Retina (tissue), 1 donor: ENCODE measurements around the gene CBLL1.

ENCODE experiments used
- DNase-seq: peaks from one replicate; pipeline ENCODE4 v3.0.0-alpha.2; 2016

Gene CBLL1, protein sequence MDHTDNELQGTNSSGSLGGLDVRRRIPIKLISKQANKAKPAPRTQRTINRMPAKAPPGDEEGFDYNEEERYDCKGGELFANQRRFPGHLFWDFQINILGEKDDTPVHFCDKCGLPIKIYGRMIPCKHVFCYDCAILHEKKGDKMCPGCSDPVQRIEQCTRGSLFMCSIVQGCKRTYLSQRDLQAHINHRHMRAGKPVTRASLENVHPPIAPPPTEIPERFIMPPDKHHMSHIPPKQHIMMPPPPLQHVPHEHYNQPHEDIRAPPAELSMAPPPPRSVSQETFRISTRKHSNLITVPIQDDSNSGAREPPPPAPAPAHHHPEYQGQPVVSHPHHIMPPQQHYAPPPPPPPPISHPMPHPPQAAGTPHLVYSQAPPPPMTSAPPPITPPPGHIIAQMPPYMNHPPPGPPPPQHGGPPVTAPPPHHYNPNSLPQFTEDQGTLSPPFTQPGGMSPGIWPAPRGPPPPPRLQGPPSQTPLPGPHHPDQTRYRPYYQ

DNA sequence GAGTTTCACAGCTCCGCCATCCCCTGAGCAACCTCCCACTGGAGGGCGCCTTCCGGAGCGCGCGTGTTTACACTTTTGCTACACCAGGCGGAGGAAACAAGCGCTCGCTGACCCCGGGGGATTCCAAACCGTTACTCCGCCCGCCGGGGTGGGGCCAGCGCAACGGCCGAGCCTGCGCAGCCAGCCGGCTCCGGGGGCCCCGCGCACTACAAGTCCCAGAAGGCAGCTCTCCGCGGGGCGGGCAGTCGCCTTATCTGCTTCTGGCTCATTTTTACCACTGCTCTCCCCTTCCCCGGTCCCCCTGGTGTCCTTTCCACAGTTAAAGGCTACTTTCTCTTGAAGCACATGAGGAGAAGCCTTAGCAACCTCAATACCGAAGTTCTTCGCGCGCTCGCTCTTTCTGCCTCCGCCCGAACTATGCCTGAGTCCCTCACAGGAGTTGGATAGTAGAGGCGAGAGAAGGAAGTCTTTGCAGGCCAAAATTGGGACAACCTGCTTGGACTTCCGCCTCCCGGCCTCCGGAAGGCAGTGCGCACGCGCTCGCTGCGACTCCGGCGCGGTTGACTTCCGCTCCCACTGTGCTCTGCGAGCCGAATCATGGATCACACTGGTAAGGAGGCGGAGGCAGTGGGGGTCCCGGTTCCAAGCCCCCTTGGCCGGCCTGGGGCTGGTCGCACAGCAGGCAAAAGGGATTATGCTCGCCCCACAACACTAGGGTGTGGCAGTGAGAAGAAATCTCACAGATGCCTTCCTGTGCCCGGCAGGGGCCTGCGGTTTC lies at the start of gene CBLL1:
Gene CBLL1 (plus strand): TSS at position 576 of the 778 bp plus-strand sequence. CDS start 22 bp downstream, at position 598.
- peak; percentile 99 for DNase-seq

DNA sequence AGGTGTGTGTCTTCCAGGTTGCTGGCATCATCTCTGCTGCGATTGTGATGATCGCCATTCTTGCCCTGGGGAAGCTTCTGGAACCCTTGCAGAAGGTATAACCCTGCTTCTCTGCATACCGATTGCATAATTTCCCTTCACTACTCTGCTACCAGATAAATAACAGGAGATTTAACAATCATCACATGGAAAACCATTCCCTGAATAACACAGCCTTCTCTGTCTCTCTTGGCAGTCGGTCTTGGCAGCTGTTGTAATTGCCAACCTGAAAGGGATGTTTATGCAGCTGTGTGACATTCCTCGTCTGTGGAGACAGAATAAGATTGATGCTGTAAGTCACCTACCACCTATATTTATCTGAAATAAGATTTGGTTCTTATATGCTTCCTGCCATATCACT lies 49.6 kb upstream of the CBLL1 start:
- no peak for DNase-seq

DNA sequence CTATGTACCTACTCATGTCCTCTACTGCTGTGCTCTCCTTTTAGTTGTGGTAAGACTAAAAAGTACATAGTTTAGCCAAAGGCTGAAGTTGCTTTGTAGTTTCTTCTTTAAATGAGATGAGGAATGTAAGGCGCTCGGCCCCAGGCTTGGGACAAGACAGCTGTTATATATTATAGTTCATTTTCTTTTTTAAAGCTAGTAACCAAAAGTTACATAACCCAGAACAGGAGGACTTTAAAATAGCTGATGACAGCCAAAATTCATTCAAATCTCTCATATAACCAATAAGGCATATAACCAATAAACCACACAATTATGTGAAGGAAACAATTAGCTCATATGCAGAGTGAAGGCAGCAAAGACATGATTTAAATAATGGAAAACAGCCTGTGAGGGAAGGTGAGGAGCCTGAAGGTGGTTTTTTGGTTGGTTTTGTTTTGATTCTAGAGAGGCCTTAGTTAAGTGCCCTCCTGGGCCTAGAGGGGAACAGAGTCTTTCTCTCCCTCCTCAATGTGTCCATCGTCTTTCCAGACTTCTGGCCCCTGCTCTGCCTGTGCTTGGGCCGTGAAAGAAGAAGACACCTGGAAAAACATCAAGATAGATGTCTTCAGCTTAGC lies 47.5 kb upstream of the CBLL1 start:
- DNase-seq: no peak

DNA sequence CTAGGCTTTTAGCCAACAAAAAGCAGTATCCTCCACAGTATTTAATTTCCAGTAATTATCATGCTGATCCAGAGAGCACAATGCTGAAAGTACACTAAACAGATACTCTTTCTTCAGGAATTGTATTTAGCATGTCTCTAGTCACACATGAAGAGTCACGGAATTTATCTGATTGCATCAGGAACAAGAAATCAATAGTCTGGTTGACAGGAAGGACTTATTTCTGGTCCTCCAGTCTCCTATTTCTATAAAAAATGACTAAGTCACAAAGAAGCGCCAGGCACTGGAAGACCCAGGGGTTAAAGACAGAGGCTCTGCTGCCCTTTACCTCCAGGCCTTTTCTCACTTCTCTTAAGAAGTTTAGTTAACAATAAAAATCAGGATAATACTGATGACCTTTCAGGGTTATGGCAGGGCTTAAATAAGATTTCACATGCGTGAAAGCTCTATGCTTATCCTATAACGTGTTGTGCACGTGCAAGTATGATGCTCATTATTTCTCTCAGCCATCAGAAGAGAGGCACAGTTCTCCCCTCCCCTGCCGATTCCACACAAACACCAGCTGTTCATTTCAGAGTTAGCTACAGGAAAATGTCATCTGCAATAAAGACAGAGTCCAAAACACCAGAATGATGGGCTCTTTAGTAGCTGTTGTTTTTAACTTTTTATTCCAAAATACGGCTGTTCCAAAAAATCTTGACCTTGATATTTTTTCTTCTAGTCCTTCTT lies 46.5 kb upstream of the CBLL1 start:
- peak; percentile 35 for DNase-seq

DNA sequence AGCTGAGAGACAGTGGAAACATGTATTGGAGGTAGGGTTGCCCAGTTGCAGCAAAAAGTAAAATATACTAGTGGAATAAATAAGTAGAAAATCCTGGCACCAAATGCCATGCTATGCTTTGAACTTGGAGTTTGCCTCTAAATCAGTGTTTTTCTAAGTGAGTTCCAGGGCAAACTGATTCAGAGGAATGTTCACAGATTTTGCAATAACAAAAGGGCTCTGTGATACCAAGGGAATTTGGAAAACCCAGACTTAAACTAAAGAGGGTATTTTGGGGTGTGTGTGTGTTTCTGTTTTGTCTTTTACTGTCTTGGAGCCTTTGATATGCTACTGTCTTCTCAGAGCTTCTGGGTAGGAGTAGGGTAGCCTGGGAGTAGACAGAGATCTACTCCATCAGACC lies 43.4 kb upstream of the CBLL1 start:
- DNase-seq: no peak

DNA sequence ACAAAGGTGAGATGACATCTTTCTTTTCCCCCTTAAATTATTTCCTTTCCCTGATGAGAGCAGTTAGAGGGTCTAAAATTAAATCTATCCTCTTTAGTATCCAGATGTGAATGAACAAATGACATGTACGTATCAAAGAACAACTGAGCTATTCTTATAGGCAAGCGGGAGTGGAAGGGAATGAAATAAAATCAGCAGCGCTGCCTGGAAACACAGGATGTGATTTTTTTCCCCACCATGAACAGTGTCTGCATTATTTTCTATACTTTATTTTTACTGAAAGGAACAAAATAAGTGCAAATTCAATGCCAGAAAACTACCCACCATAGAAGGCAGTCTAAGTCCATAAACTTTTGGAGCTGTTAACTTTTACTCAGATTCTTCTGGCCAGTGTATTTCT lies 42.8 kb upstream of the CBLL1 start:
- no peak for DNase-seq

DNA sequence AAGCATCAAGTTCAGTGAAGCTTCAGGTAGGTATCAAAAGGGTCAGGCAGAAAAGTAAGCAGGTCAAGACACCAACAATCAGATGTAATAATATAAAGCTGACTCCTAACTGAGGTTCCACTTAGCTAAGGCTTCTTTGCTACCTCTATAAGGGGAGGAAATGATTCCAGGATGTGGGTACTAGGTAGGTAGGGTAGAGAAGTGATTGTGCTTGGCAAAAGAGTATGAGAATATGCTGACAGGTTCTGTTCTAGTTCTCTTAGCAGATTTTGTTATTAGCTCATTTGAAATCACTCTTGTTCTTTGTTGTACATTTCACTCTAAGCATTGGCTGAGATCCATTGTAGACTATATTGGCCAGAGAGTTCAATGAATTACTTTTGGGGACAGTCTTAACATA lies 40.7 kb upstream of the CBLL1 start:
- no peak for DNase-seq

DNA sequence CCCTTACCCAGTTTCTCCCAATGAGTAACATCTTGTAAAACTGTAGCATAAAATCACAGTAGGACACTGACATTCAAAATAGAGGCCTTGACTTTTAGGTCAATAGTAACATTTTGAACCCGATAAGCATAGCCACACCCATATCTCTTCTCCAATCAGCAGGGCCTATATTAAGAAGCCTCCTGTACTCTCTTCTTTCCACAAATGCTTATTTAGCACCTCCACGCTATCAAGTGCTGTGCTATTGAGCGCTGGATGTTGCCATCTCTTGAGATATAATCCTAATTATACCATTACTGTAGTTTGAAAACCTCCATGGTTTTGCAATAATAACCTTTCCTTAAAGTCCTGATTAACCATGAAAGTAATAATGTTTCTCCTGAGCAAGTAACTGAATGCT lies 40.1 kb upstream of the CBLL1 start:
- no peak for DNase-seq

DNA sequence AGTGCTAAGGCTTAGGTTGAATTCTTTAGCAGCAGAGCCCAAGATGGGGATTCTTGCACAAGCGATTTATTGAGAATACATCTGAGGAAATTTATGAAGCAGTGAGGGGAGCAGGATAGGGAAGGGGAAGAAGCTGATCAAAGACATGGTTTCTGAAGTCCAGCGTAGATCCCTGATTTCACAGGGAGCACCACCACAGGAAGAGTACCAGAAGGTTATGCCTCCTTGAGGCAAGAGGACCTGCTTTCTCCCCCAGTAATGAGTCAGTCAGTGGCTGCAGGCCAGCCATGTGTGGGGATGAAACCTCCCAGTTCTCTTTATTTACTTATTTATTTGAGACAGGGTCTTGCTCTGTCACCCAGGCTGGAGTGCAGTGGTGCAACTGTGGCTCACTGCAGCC lies 35.0 kb upstream of the CBLL1 start:
- DNase-seq: no peak

DNA sequence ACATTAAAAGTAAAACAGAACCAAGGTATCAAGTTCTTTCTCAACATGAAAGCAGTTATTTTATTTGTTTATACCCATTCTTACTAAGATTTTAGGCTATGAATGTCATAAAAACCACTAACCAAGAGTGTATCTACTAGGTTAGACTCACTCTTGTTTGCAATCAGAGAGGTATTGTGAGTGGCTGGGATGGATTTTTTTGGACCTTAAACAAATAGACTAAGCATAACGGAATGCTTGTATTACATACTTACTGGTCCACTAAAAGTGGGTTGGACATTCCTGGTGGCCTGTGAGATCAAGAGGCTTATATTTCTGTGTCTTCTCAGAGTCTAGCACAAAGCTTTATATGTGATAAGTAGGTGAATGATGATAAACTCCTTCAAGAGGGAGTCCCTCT lies 32.6 kb upstream of the CBLL1 start:
- no peak for DNase-seq

DNA sequence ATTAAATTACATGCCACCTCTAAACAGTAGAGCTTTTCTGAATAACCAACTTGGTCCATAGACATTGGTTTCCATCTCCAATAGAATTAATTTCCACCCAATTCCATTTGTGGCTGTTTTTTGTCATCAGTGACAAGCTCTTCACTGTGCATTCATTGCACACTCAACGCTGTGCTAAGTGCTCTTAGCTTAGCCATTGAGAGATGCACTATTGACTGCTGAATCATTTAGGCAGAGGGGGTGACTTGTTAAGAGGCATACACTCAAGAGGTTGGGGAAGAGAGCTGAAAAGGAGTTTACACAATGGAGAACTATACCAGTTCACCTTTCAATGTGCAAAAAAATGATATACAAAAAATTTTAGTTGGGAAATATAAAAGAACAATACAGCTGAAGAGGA lies 31.9 kb upstream of the CBLL1 start:
- no peak for DNase-seq

DNA sequence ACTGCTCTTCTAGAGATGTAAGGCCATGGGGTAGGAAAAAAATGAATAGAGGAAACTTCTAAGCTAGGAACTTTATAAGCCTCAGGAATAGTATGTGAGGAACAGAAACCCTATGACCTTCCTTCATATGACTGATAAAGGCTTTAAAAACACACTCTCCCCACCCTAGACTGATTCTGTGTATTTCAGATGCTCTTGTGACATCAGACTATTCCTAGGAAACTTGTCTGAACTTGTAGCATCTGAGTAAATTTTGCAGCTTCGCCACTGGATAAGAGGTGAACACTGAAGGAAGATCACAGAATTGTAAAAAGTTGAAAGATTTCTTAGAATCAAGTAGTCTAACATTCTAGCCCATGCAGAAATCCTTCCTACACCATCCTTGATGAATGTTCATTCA lies 31.0 kb upstream of the CBLL1 start:
- no peak for DNase-seq

DNA sequence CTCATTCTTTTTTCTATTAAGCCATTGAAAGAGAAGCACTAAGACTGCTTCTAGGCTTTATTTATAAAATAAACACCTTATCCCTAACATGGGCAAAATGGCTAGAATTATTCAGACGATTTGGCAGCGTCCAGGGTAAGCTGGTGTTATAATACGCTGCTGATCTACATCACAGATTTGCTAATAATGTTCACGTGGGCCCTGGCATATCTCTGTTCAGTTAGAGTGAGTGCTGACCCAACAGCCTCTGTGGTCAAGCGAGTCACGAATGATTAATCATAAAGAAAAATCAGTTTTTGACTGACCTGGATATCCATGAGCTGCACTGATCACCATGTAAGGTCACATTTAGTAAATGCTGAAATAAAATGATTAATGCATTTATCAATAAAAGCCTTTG lies 28.4 kb upstream of the CBLL1 start:
- DNase-seq: no peak

DNA sequence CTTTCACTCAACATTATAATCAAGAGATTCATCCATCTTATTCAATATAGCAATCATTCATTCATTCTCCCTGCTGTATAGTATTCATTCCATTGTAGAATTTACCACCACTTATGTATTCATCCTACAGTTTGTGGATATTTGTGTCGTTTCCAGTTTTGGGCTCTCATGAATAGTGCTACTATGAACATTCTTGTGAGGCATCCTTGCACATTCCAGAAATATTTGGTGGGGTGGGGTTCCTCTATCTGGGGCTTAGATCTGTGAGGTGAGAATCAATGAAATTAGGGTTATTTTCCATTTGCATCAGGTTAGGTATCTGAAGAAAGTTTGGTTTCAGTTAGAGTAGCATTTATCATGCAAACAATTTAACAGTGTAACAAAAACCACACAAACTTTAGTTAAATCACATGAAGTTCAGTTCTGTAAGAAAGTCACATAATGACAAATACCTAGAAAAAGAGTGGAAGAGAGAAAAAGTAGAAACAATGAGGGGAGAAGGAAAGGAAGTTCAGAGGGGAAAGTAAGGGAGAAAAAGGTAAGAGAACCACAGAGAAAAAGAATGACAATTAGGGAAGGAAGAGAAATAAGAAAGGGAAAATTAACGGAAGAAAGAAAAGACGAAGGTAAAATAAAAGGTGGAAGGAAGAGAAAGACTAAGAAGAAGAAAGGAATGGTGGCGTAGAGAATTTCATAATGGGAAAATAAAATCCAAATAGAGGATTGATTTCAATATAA lies 25.3 kb upstream of the CBLL1 start:
- no peak for DNase-seq

DNA sequence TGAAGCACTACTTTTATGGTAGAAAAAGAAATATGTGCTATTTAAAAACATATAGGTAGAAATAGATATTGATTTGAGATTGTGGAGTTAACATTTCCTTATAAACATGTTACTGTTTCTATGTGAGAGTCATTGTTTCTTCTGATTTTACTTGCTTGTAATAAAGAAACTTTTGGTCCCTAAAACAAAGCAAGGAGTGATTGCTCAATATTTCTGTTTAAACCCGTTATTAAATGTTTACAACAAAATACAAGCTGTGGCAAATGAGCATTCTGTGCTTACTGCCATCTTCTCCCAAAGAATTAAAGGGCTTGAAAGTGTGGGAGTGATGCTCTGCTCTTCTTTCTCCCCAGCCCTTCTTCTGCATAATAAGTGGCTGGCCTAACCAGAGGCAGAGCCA lies 22.7 kb upstream of the CBLL1 start:
- DNase-seq: no peak

DNA sequence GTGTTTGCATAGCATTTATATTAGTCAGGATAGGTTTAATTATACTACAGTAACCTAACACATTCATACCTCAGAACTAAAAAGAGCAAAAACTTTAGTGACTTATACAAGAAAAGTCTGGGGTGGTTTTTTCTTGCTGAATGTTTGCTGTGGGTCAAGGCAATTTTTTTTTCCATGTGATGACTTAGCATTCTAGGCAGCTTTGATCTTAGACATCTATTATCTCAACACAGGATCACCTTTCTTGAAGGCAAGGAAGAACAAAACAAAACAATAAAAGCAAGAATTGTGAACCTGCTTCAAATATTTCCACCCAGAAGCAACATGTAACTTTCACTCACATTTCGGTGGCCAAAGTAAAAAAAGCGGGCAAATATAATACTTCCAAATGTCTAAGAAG lies 20.7 kb upstream of the CBLL1 start:
- no peak for DNase-seq

DNA sequence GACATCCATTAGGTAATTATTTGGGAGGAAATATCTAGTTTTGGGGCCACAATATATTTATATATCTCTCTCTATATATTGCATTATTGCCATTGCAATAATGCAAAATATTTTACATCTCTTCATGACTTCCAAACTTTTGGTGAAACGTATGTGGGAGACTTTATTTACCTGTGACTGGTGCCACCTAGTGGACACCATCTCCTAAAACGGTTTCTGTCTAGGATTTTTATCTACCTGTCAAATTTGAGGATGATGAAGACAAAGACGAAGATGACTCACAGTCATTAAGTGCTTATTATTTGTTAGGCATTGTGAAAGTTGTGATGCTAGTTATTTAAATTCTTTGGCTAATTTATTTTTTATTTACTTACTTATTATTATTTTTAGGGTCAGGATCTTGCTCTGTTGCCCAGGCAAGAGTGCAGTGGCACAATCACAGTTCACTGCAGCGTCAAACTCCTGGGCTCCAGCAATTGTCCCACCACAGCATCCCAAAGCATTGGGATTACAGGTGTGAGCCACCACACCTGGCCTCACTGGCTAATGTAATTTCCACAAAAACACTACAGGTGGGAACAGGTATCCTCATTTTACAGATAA lies 18.7 kb upstream of the CBLL1 start:
- peak; percentile 15 for DNase-seq

DNA sequence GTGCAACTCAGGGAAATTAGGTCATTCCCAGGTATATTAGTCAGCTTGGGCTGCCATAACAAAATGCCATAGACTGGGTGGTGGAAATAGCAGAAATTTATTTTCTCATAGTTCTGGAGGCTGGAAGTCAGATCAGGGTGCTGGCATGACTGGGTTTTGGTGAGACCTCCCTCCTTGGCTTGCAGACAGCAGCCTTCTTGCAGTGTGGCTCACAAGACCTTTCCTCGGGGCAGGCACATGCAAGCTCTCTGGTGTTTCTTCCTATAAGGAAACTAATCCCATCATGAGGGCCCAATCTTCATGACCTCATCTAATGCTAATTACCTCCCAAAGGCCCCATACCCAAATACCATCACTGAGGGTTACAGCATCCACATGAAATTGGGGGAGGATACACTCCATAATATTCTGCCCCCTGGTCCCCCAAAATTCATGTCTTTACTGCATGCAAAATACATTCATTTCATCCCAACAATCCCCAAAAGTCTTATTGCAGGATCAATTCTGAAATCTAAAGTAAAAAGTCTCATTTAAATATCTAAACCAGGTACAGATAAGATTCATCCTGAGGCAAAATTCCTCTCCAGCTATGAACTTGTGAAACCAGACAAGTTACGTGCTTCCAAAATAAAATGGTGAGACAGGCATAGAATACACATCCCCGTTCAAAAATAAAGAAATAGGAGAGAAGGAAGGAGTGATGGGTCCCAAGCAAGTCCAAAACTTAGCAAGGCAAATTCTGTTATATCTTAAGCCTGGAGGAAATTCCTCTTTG lies 17.4 kb upstream of the CBLL1 start:
- DNase-seq: no peak

DNA sequence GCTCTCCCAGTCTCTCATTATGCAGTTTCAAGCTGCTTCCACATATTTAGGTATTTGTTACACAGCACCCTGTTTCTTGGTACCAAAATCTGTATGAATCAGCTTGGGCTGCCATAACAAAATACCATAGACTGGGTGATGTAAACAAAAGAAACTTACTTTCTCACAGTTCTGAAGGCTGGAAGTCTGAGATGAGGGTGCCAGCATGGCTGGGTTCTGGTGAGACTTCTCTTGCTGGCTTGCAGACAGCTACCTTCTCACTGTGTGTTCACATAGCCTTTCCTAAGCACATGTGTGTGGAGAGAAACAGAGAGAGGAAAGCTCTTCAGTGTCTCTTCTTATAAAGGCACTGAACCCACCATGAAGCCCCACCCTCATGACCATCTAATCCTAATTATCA lies 15.7 kb upstream of the CBLL1 start:
- DNase-seq: no peak

DNA sequence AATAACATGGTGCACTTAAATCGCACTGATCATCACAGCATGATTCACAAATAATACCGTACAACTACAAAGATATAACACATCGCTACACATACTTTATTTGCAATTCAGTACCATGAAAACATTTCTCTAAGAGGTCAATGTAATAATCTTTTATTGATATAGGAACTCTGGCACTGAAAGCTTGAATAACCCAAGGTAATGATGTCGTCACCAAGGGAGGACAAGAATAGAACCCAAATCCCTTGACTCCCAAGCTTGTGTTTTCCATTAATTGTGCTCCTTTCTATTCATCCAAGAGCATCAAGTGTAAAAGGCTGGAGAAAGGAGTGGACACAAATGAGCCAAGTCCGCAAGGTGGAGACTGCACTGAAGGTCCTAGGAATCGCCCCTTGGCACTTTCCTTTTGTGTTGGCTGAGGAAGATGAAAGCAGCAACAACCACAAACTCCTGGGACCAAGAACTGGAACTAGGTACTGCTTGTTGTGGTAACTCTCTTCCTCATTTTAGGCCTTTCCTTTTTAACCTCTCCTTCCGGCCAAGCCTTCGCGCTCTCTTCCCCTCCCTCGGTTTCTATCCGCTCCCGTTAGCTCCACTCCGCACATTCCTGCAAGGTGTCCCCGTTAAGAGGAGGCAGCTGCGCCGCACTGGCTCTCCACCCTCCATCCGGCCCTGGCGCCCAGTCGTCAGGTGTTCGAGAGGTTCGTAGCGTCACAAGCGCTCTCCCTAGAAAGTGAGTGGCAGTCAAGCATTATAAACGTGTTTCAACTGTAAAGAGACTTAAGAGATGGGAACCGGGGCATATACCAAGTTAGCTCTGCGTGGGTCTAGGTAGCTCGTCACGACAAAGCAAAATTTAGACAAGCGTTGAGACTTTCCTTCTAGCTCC lies 1.0 kb upstream of the CBLL1 start:
- DNase-seq: no peak
